ENCODE results near the gene TMEM183A.
A peak's percentile ranks its signal among the peaks of the same experiment; 100 is the strongest.

The TMEM183A gene

GRCh38 chr1:203038217-203038741 lies 31.1 kb downstream of the TMEM183A start:
- Histone ChIP-seq H3K79me2 (ENCODE audit: insufficient read depth, low read length) (no peaks in the 10 kb centered on the region), H4K20me1 (ENCODE audit: insufficient read depth, low read length) (no peaks in the 10 kb centered on the region; the same call in 1 of the 2 replicates), H3K4me1 (ENCODE audit: insufficient read depth, low read length) (no peaks in the 10 kb centered on the region), H3K4me3 (ENCODE audit: low read depth in 1 of 2, low read length in 2 of 2) (no peak overlapping the region), H3K27ac (ENCODE audit: low read length) (no peak overlapping the region), H2AFZ (ENCODE audit: low read depth, low read length) (no peak overlapping the region), H3K9me3 (ENCODE audit: insufficient read depth, low read length, severe bottlenecking) (no peaks in the 10 kb centered on the region), H3K4me2 (ENCODE audit: insufficient read depth, low read length) (no peak overlapping the region), H3K9ac (ENCODE audit: low read depth, low read length) (no peak overlapping the region), H3K36me3 (ENCODE audit: insufficient read depth, low read length) (no peaks in the 10 kb centered on the region), H3K27me3 (ENCODE audit: insufficient read depth, low read length, poor library complexity) (peaks cover 17% of the 10 kb centered on the region)
- DNase-seq (no peak), ATAC-seq (ENCODE audit: insufficient read depth, low read depth) (no peak)
- TF ChIP-seq EZH2 (IDR thresholded peaks at IDR 0.05; ENCODE audit: borderline replicate concordance, low read depth, low read length, severe bottlenecking), result no peak
- no peak for TF ChIP-seq CTCF (IDR thresholded peaks at IDR 0.05; ENCODE audit: borderline replicate concordance, extremely low read depth, low read length, poor library complexity, severe bottlenecking)

- H3K27ac ChIP-seq (ENCODE audit: low read length), result no peak overlapping the region
- no peaks in the 10 kb centered on the region for H3K79me2 ChIP-seq (ENCODE audit: insufficient read depth, low read length)
- H3K36me3 ChIP-seq (ENCODE audit: insufficient read depth, low read length), result no peaks in the 10 kb centered on the region
- H3K4me2 ChIP-seq (ENCODE audit: insufficient read depth, low read length), result no peak overlapping the region
- DNase-seq (peak; percentile 71), ATAC-seq (ENCODE audit: insufficient read depth, low read depth) (peak; percentile 96)
- no peaks in the 10 kb centered on the region for H3K9me3 ChIP-seq (ENCODE audit: insufficient read depth, low read length, severe bottlenecking)
- H2AFZ ChIP-seq (ENCODE audit: low read depth, low read length), result no peak overlapping the region
- TF ChIP-seq EZH2 (IDR thresholded peaks at IDR 0.05; ENCODE audit: borderline replicate concordance, low read depth, low read length, severe bottlenecking) (no peak), CTCF (IDR thresholded peaks at IDR 0.05; ENCODE audit: borderline replicate concordance, extremely low read depth, low read length, poor library complexity, severe bottlenecking) (peak; percentile 98)
- no peak overlapping the region for H3K9ac ChIP-seq (ENCODE audit: low read depth, low read length)
- no peaks in the 10 kb centered on the region for H3K4me1 ChIP-seq (ENCODE audit: insufficient read depth, low read length)
- H4K20me1 ChIP-seq (ENCODE audit: insufficient read depth, low read length), result no peaks in the 10 kb centered on the region; the same call in 1 of the 2 replicates
- peaks cover 16% of the 10 kb centered on the region for H3K27me3 ChIP-seq (ENCODE audit: insufficient read depth, low read length, poor library complexity)
- H3K4me3 ChIP-seq (ENCODE audit: low read depth in 1 of 2, low read length in 2 of 2), result no peak overlapping the region
Measured at GRCh38 chr1:203038891-203039608, 31.9 kb downstream of the TMEM183A start.

DNA sequence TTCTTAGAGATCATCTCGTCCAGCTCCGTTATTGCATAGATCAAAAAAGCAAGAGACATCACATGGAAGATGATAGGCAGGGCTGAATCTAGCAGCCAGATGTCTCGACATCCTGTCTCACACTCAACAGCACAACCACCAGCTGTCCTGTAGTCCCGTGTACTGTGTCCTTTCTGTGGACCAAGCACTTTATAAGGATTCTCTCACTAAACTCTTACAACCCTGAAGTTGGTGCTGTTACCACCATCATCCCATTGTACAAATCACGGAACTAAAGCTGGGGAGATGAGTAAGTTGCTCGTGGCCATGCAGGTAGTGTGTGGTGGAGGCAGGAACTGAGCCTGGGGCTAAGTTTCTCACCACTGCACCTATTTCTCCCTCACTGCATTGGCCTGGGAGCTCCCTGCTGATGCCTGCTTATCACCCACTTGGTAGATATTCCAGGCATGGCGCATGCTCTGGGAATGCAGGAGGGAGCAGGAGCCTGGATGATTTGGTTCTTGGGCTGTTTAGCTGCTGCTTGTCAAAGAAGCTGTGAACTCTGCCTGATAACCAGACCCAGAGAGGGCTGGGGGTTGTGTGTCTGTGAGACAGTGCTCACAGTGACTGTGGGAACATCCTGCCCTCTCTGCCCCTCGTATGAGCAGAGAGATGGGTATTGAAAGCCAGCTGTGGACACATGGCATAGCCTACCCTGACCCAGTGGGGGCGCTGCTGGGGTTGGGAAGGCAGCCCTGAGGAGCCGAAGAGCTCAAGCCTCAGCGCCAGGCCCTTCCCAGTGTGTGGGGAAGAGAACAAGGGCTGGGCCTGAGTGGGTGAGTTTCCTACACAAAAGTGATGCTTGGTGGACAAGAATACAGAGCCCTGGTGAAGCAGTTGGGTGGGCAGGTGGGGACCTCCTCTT lies 32.7 kb downstream of the TMEM183A start:
- Histone ChIP-seq H3K4me3 (ENCODE audit: low read depth in 1 of 2, low read length in 2 of 2) (no peak overlapping the region), H3K27me3 (ENCODE audit: insufficient read depth, low read length, poor library complexity) (peaks cover 15% of the 10 kb centered on the region), H3K27ac (ENCODE audit: low read length) (no peak overlapping the region), H3K36me3 (ENCODE audit: insufficient read depth, low read length) (no peaks in the 10 kb centered on the region), H3K4me2 (ENCODE audit: insufficient read depth, low read length) (no peak overlapping the region), H3K9me3 (ENCODE audit: insufficient read depth, low read length, severe bottlenecking) (no peaks in the 10 kb centered on the region), H3K79me2 (ENCODE audit: insufficient read depth, low read length) (no peaks in the 10 kb centered on the region), H3K4me1 (ENCODE audit: insufficient read depth, low read length) (no peaks in the 10 kb centered on the region), H3K9ac (ENCODE audit: low read depth, low read length) (no peak overlapping the region), H2AFZ (ENCODE audit: low read depth, low read length) (no peak overlapping the region), H4K20me1 (ENCODE audit: insufficient read depth, low read length) (no peaks in the 10 kb centered on the region; the same call in 1 of the 2 replicates)
- TF ChIP-seq CTCF (IDR thresholded peaks at IDR 0.05; ENCODE audit: borderline replicate concordance, extremely low read depth, low read length, poor library complexity, severe bottlenecking) (peak; percentile 40), EZH2 (IDR thresholded peaks at IDR 0.05; ENCODE audit: borderline replicate concordance, low read depth, low read length, severe bottlenecking) (no peak)
- ATAC-seq (ENCODE audit: insufficient read depth, low read depth) (no peak), DNase-seq (peak; percentile 17)
